Naive thymus-derived CD4-positive, alpha-beta T cell (primary cell): ENCODE measurements around the gene SPATA2. TPM values are rescaled to one million over a fixed set of nuclear protein-coding genes. Genes with fewer than 3 reads are reported as not detected.

Experiments
- ATAC-seq: fragments of 150-1000 bp; cut with Tn5 transposase; 2 replicates; pipeline ENCODE4 v1.10.0; 2021; ENCODE audit warnings: mild to moderate bottlenecking, moderate library complexity
- CTCF ChIA-PET: fragments of 350-600 bp; sonication (Branson Sonifier 250); formaldehyde crosslinking; loops from one replicate; lab custom pipeline; 2021; ENCODE audit warnings: antibody characterized with exemption; lab: Charles Lee
- POLR2A ChIA-PET: fragments of 350-600 bp; sonication (Branson Sonifier 250); formaldehyde crosslinking; loops from one replicate; lab custom pipeline; 2021; ENCODE audit warnings: antibody characterized with exemption, inconsistent platforms; lab: Charles Lee
- DNase-seq, 9 donors: peaks; one replicate each; pipeline versions ENCODE4 v3.0.0 to v3.0.0-alpha.2; 2020 to 2022; ENCODE audit warnings: mixed read lengths in 1 of 9
- H3K27ac ChIP-seq: one replicate; pipeline ENCODE4 v1.7.0; 2013; ENCODE audit warnings: mild to moderate bottlenecking, low read depth, low read length, moderate library complexity
- H3K27me3 ChIP-seq, 2 donors: one replicate each; pipeline ENCODE4 v1.7.0; 2013; ENCODE audit warnings: low read length in 2 of 2, mild to moderate bottlenecking in 2 of 2, moderate library complexity in 2 of 2; ENCODE audit not compliant: control insufficient read depth in 2 of 2, insufficient read depth in 2 of 2
- H3K36me3 ChIP-seq, 3 experiments: 1 replicate in 2 of 3; 2 replicates in 1 of 3; pipeline ENCODE4 v1.7.0; 2013; ENCODE audit warnings: low read length in 3 of 3, mild to moderate bottlenecking in 3 of 3, moderate library complexity in 1 of 3; ENCODE audit not compliant: insufficient read depth in 3 of 3, control insufficient read depth in 2 of 3
- H3K4me1 ChIP-seq, 2 donors: one replicate each; pipeline ENCODE4 v1.7.0; 2013; ENCODE audit warnings: low read length in 2 of 2, mild to moderate bottlenecking in 2 of 2, moderate library complexity in 1 of 2; ENCODE audit not compliant: control insufficient read depth in 2 of 2, insufficient read depth in 2 of 2
- H3K4me3 ChIP-seq: 2 replicates; pipeline ENCODE4 v1.7.0; 2013; ENCODE audit warnings: mild to moderate bottlenecking, low read length
- H3K9me3 ChIP-seq, 3 experiments: 1 replicate in 2 of 3; 2 replicates in 1 of 3; pipeline ENCODE4 v1.7.0; 2013; ENCODE audit warnings: low read length in 3 of 3; ENCODE audit not compliant: control insufficient read depth in 2 of 3
- H3K27ac Mint-ChIP-seq, 9 donors: one replicate each; pipeline ENCODE4 v1.8.0; 2020 to 2022; ENCODE audit warnings: mixed read lengths in 9 of 9, mild to moderate bottlenecking in 8 of 9, moderate library complexity in 5 of 9, inconsistent platforms in 2 of 9
- H3K27me3 Mint-ChIP-seq, 5 donors: one replicate each; pipeline ENCODE4 v1.8.0; 2021 to 2022; ENCODE audit warnings: mixed read lengths in 5 of 5, mild to moderate bottlenecking in 1 of 5
- H3K36me3 Mint-ChIP-seq, 5 donors: one replicate each; pipeline ENCODE4 v1.8.0; 2020 to 2022; ENCODE audit warnings: mixed read lengths in 5 of 5, mild to moderate bottlenecking in 3 of 5, inconsistent platforms in 1 of 5
- H3K4me1 Mint-ChIP-seq, 7 donors: one replicate each; pipeline ENCODE4 v1.8.0; 2020 to 2022; ENCODE audit warnings: mixed read lengths in 7 of 7, mild to moderate bottlenecking in 3 of 7, inconsistent platforms in 1 of 7
- H3K4me3 Mint-ChIP-seq, 10 donors: one replicate each; pipeline ENCODE4 v1.8.0; 2020 to 2022; ENCODE audit warnings: mild to moderate bottlenecking in 10 of 10, mixed read lengths in 10 of 10, moderate library complexity in 6 of 10, inconsistent platforms in 2 of 10
- H3K9me3 Mint-ChIP-seq, 11 donors: one replicate each; pipeline ENCODE4 v1.8.0; 2020 to 2022; ENCODE audit warnings: mixed read lengths in 11 of 11, mild to moderate bottlenecking in 4 of 11, inconsistent platforms in 1 of 11, moderate library complexity in 1 of 11
- intact Hi-C, 2 donors: fragments of 100-400 bp; cut with micrococcal nuclease; formaldehyde crosslinking; loops; one replicate each; pipeline ENCODE4 v1.15.1; 2023
- polyA plus RNA-seq, 2 donors: library from polyadenylated mRNA; unstranded; fragments of 300-500 nt; fragmentation: Illumina TruSeq; gene quantifications; one replicate each; pipeline ENCODE4 v1.2.3, GENCODE V29; 2021
- total RNA-seq, 6 experiments: library from RNA in 5 of 6; stranded (reverse) in 5 of 6; gene quantifications; 1 replicate in 5 of 6; 2 replicates in 1 of 6; pipeline ENCODE4 v1.2.3 and lab custom pipeline; 2021 to 2026

SPATA2 gene
- total and polyA plus RNA-seq, 7 experiments from 2014 or later, result 2.7 to 18.4 (median 9.6) TPM

GRCh38 chr20:49870261-49870660 is 45.1 kb downstream of the SPATA2 start:
- no peak overlapping the region for H3K27ac ChIP-seq
- Mint-ChIP-seq H3K9me3 (no peaks in the 10 kb centered on the region), H3K4me3 (no peak overlapping the region), H3K27ac (peak overlapping the region in 2 of 9 donors; percentile 10 to 73), H3K4me1 (peaks cover 0 to 5% (median 0%) of the 10 kb centered on the region in 7 donors), H3K27me3 (no peaks in the 10 kb centered on the region), H3K36me3 (peaks cover 4 to 28% (median 13%) of the 10 kb centered on the region in 5 donors)
- H3K4me1 ChIP-seq, result no peaks in the 10 kb centered on the region
- POLR2A ChIA-PET, result no interaction called here
- H3K27me3 ChIP-seq, result no peaks in the 10 kb centered on the region
- intact Hi-C loops, result no loop called here
- CTCF ChIA-PET, result interaction anchor here (0.6 kb wide), 1 partner anchor 1058 kb away, joined by 3 read pairs; no protein-coding TSS in a partner anchor
- ATAC-seq (no peak), DNase-seq (no peak)
- no peaks in the 10 kb centered on the region for H3K9me3 ChIP-seq
- no peak overlapping the region for H3K4me3 ChIP-seq
- peaks cover 0 to 46% (median 3%) of the 10 kb centered on the region in 3 experiments for H3K36me3 ChIP-seq

- H3K4me1 Mint-ChIP-seq, result peaks cover 0 to 1% (median 0%) of the 10 kb centered on the region in 7 donors
- CTCF ChIA-PET, result no interaction called here
- H3K4me1 ChIP-seq, result no peaks in the 10 kb centered on the region
- no peak overlapping the region for H3K27ac ChIP-seq
- no peak for DNase-seq
- H3K36me3 ChIP-seq, result peaks cover 4 to 48% (median 9%) of the 10 kb centered on the region in 3 experiments
- H3K27ac Mint-ChIP-seq, result peak overlapping the region in 1 of 9 donors; percentile 7
- no peak overlapping the region for H3K4me3 ChIP-seq
- H3K27me3 Mint-ChIP-seq, result no peaks in the 10 kb centered on the region
- H3K36me3 Mint-ChIP-seq, result peaks cover 4 to 35% (median 12%) of the 10 kb centered on the region in 5 donors
- no peak overlapping the region for H3K4me3 Mint-ChIP-seq
- no peak for ATAC-seq
- POLR2A ChIA-PET, result no interaction called here
- intact Hi-C loops, result no loop called here
- H3K27me3 ChIP-seq, result no peaks in the 10 kb centered on the region
- no peaks in the 10 kb centered on the region for H3K9me3 Mint-ChIP-seq
- H3K9me3 ChIP-seq, result no peaks in the 10 kb centered on the region
These were observed 46.4 kb downstream of the SPATA2 start for GRCh38 chr20:49868964-49869363.

- Mint-ChIP-seq H3K4me1 (peaks cover 0 to 1% (median 0%) of the 10 kb centered on the region in 7 donors), H3K36me3 (peaks cover 4 to 35% (median 12%) of the 10 kb centered on the region in 5 donors)
These were observed 46.8 kb downstream of the SPATA2 start for GRCh38 chr20:49868538-49868937.

GRCh38 chr20:49867453-49868215 is 47.7 kb downstream of the SPATA2 start:
- ATAC-seq, result no peak
- ChIA-PET CTCF (interaction anchor here (0.5 kb wide), 1 partner anchor 334 kb away, joined by 3 read pairs; no protein-coding TSS in a partner anchor), POLR2A (no interaction called here)
- intact Hi-C loops, result no loop called here
- H3K36me3 Mint-ChIP-seq, result peaks cover 4 to 40% (median 12%) of the 10 kb centered on the region in 5 donors
- DNase-seq, result no peak
- no peak overlapping the region for H3K27ac Mint-ChIP-seq
- H3K4me1 Mint-ChIP-seq, result peaks cover 0 to 1% (median 0%) of the 10 kb centered on the region in 7 donors
- Histone ChIP-seq H3K27ac (no peak overlapping the region), H3K4me3 (no peak overlapping the region), H3K9me3 (no peaks in the 10 kb centered on the region), H3K4me1 (no peaks in the 10 kb centered on the region), H3K36me3 (peaks cover 4 to 49% (median 9%) of the 10 kb centered on the region in 3 experiments), H3K27me3 (no peaks in the 10 kb centered on the region)
- H3K9me3 Mint-ChIP-seq, result no peaks in the 10 kb centered on the region
- H3K4me3 Mint-ChIP-seq, result no peak overlapping the region
- no peaks in the 10 kb centered on the region for H3K27me3 Mint-ChIP-seq

More at GRCh38 chr20:49868538-49868937, 46.8 kb downstream of the SPATA2 start:
- no peak overlapping the region for H3K4me3 ChIP-seq
- H3K4me1 ChIP-seq, result no peaks in the 10 kb centered on the region
- no peaks in the 10 kb centered on the region for H3K9me3 ChIP-seq
- CTCF ChIA-PET, result no interaction called here
- Mint-ChIP-seq H3K4me3 (no peak overlapping the region), H3K27ac (peak overlapping the region in 1 of 9 donors; percentile 7), H3K27me3 (no peaks in the 10 kb centered on the region), H3K9me3 (no peaks in the 10 kb centered on the region)
- H3K36me3 ChIP-seq, result peaks cover 4 to 49% (median 9%) of the 10 kb centered on the region in 3 experiments
- no peak for DNase-seq
- no peak for ATAC-seq
- intact Hi-C loops, result no loop called here
- POLR2A ChIA-PET, result no interaction called here
- H3K27me3 ChIP-seq, result no peaks in the 10 kb centered on the region
- no peak overlapping the region for H3K27ac ChIP-seq

- H3K4me1 ChIP-seq, result no peaks in the 10 kb centered on the region
- ATAC-seq, result no peak
- H3K27ac Mint-ChIP-seq, result peak overlapping the region in 1 of 9 donors; percentile 38
- no peaks in the 10 kb centered on the region for H3K27me3 ChIP-seq
- no peaks in the 10 kb centered on the region for H3K9me3 Mint-ChIP-seq
- no peak overlapping the region for H3K4me3 Mint-ChIP-seq
- DNase-seq, result no peak
- ChIA-PET POLR2A (no interaction called here), CTCF (no interaction called here)
- H3K9me3 ChIP-seq, result no peaks in the 10 kb centered on the region
- H3K27me3 Mint-ChIP-seq, result no peaks in the 10 kb centered on the region
- intact Hi-C loops, result no loop called here
- H3K36me3 Mint-ChIP-seq, result peaks cover 4 to 53% (median 12%) of the 10 kb centered on the region in 5 donors
- H3K27ac ChIP-seq, result no peak overlapping the region
- peaks cover 4 to 42% (median 9%) of the 10 kb centered on the region in 3 experiments for H3K36me3 ChIP-seq
- peaks cover 0 to 7% (median 0%) of the 10 kb centered on the region in 7 donors for H3K4me1 Mint-ChIP-seq
- no peak overlapping the region for H3K4me3 ChIP-seq
These were observed 49.3 kb downstream of the SPATA2 start for GRCh38 chr20:49866051-49866450.

GRCh38 chr20:49865559-49865958 is 49.8 kb downstream of the SPATA2 start:
- H3K9me3 Mint-ChIP-seq, result no peaks in the 10 kb centered on the region
- intact Hi-C loops, result no loop called here
- Histone ChIP-seq H3K9me3 (no peaks in the 10 kb centered on the region), H3K27me3 (no peaks in the 10 kb centered on the region), H3K27ac (no peak overlapping the region), H3K4me3 (no peak overlapping the region), H3K36me3 (peaks cover 4 to 41% (median 9%) of the 10 kb centered on the region in 3 experiments), H3K4me1 (no peaks in the 10 kb centered on the region)
- H3K27ac Mint-ChIP-seq, result no peak overlapping the region
- ChIA-PET POLR2A (interaction anchor here (0.8 kb wide), 1 partner anchor 217 kb away, joined by 3 read pairs; no protein-coding TSS in a partner anchor), CTCF (no interaction called here)
- DNase-seq (no peak), ATAC-seq (no peak)
- H3K4me1 Mint-ChIP-seq, result peaks cover 0 to 11% (median 4%) of the 10 kb centered on the region in 7 donors
- H3K27me3 Mint-ChIP-seq, result no peaks in the 10 kb centered on the region
- peaks cover 4 to 57% (median 16%) of the 10 kb centered on the region in 5 donors for H3K36me3 Mint-ChIP-seq
- H3K4me3 Mint-ChIP-seq, result no peak overlapping the region
